Measurements from ENCODE around the gene ABCA6.

ABCA6 gene

DNA sequence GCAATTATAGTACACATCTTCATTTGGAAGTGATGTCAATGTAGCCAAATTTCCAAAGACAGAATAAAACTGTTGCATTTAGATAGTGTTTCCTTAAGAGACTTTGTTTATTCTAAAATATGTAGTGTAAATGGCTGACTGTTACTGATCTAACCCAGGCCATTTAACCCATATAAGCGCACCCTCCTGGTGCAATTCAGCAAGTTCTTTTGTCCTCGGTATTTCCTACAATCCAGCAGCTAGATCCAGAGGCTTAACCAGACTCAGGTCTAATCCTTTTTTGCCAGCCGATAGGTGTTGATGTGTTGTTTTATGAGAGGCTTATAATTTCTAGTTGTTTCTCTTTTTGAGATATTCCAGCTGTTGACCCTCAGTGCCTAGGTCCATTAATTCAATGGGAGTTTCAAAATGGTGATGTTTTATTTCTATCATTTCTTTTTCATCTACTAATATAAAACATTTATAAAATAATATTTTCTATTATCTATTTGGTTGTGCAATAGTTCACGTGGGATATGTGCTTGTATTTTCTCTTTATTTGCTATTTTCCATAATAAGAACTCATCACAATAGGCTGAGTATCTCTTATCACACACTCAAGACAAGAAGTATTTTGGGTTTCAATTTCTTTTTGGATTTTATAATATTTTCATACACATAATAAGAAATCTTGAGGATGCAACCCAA is 95.4 kb downstream of the ABCA6 start:
- no peak for DNase-seq

- DNase-seq, result no peak
Observed at GRCh38 chr17:69045646-69046045, 96.0 kb downstream of the ABCA6 start.

DNA sequence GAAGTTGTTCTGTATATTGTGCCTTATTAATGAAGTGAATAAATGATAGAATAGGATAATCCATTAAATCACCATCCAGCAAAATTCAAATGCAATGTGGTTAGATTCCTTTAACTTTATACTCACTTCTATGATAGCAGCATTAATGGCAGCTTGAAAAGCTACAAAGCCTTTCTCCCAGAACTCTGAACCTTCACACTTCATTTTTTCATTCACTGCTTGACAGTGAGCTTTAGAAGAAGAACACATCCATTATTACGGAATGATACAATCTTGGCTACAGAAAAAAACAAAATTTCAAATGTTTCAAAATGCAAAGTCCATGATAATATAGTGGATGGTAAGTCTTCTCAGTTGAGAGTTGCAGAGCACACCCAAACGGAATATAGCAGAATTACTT is 97.3 kb downstream of the ABCA6 start:
- DNase-seq, result no peak

- DNase-seq, result no peak
Observed at GRCh38 chr17:69043098-69043734, 98.5 kb downstream of the ABCA6 start.

DNA sequence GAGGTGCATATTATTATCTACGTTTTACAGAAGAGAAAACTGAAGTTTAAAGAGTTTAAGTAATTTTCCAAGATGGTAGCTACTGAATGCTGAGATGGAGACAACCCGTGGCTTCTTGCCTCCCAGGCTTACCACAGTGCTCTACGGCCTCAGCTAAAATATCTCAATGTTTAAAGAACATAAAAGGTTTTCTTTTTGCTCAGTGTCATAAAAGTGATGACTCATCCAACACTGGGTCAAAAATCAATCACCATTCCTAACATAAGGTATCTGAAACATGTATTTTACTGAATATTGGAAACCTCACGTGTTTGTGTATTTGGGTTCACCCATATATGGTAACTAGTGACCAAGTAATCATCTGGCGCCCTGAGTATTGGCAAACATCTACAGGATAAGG is 99.4 kb downstream of the ABCA6 start:
- no peak for DNase-seq

DNA sequence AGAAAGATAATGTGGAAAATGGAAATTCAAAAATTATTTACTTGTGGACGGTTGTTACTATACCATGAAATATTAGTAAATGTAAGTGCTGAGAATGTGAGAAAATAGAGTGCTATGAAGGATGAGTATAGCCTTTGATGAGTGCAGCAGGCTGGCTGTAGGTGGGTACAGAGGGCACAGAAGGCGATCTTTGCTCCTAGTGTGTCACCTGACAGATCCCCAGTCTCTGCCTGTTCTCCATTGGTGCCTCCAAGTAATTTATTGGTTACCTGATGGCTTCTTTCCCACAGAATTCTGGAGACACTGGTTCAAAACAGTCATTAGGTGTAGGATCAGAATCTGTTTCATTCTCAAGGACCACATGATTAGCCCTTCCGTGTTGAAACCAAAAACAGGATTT is 109.9 kb downstream of the ABCA6 start:
- no peak for DNase-seq

DNA sequence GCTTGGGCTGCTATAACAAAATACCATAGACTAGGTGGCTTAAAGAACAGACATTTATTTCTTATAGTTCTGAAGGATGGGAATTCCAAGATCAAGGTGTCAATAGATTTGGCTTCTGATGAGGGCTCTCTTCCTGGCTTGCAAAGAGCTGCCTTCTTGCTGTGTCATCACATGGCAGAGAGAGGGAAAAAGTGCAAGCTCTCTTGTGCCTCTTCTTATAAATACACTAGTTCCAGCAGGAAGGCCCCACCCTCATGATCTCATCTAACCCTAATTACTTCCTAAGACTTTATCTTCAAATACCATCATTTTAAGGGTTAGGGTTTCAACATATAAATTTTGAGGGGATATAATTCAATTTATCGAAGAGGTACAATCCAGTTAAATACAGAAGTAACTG is 111.5 kb downstream of the ABCA6 start:
- DNase-seq, result no peak
